NCI-H2196 treated with DMSO at 0.1 percent for 48 hours (cell line): ENCODE measurements around the gene LIME1.

Experiments
- DNase-seq: peaks from one replicate; lab custom pipeline; 2025; ENCODE audit not compliant: unreplicated experiment; lab: John Stamatoyannopoulos, UW

LIME1 gene

GRCh38 chr20:63748934-63749270, 12.4 kb downstream of the LIME1 start:
- no peak for DNase-seq

GRCh38 chr20:63749597-63750508, 13.4 kb downstream of the LIME1 start:
- no peak for DNase-seq

- DNase-seq, result no peak
Observed at GRCh38 chr20:63750807-63751470, 14.5 kb downstream of the LIME1 start.

GRCh38 chr20:63751471-63752271, 15.2 kb downstream of the LIME1 start:
- DNase-seq, result peak; percentile 72

GRCh38 chr20:63752411-63753101, 16.1 kb downstream of the LIME1 start:
- no peak for DNase-seq

GRCh38 chr20:63753381-63753780, 16.9 kb downstream of the LIME1 start:
- DNase-seq, result no peak

- DNase-seq, result no peak
Observed at GRCh38 chr20:63754008-63754407, 17.5 kb downstream of the LIME1 start.

GRCh38 chr20:63755933-63756647, 19.6 kb downstream of the LIME1 start:
- DNase-seq, result no peak

- DNase-seq, result no peak
Observed at GRCh38 chr20:63756648-63756991, 20.2 kb downstream of the LIME1 start.

GRCh38 chr20:63758152-63758551, 21.7 kb downstream of the LIME1 start:
- DNase-seq, result no peak

GRCh38 chr20:63759377-63759901, 23.0 kb downstream of the LIME1 start:
- no peak for DNase-seq

- DNase-seq, result no peak
Observed at GRCh38 chr20:63765082-63765873, 28.8 kb downstream of the LIME1 start.

GRCh38 chr20:63765902-63766301, 29.4 kb downstream of the LIME1 start:
- no peak for DNase-seq

- DNase-seq, result no peak
Observed at GRCh38 chr20:63766695-63767426, 30.4 kb downstream of the LIME1 start.

- no peak for DNase-seq
Observed at GRCh38 chr20:63767456-63767855, 31.0 kb downstream of the LIME1 start.

GRCh38 chr20:63767886-63768285, 31.4 kb downstream of the LIME1 start:
- DNase-seq, result no peak

- DNase-seq, result no peak
Observed at GRCh38 chr20:63768591-63769515, 32.4 kb downstream of the LIME1 start.
